Naive thymus-derived CD4-positive, alpha-beta T cell (primary cell): Measurements from ENCODE around the gene CENPM. TPM values are rescaled to one million over a fixed set of nuclear protein-coding genes. Genes with fewer than 3 reads are reported as not detected.

Experiments
- ATAC-seq: fragments of 150-1000 bp; cut with Tn5 transposase; 2 replicates; pipeline ENCODE4 v1.10.0; 2021; ENCODE audit warnings: mild to moderate bottlenecking, moderate library complexity
- CTCF ChIA-PET: fragments of 350-600 bp; sonication (Branson Sonifier 250); formaldehyde crosslinking; loops from one replicate; lab custom pipeline; 2021; ENCODE audit warnings: antibody characterized with exemption; lab: Charles Lee
- POLR2A ChIA-PET: fragments of 350-600 bp; sonication (Branson Sonifier 250); formaldehyde crosslinking; loops from one replicate; lab custom pipeline; 2021; ENCODE audit warnings: antibody characterized with exemption, inconsistent platforms; lab: Charles Lee
- DNase-seq, 9 donors: peaks; one replicate each; pipeline versions ENCODE4 v3.0.0 to v3.0.0-alpha.2; 2020 to 2022; ENCODE audit warnings: mixed read lengths in 1 of 9
- H3K27ac ChIP-seq: one replicate; pipeline ENCODE4 v1.7.0; 2013; ENCODE audit warnings: mild to moderate bottlenecking, low read depth, low read length, moderate library complexity
- H3K27me3 ChIP-seq, 2 donors: one replicate each; pipeline ENCODE4 v1.7.0; 2013; ENCODE audit warnings: low read length in 2 of 2, mild to moderate bottlenecking in 2 of 2, moderate library complexity in 2 of 2; ENCODE audit not compliant: control insufficient read depth in 2 of 2, insufficient read depth in 2 of 2
- H3K36me3 ChIP-seq, 3 experiments: 1 replicate in 2 of 3; 2 replicates in 1 of 3; pipeline ENCODE4 v1.7.0; 2013; ENCODE audit warnings: low read length in 3 of 3, mild to moderate bottlenecking in 3 of 3, moderate library complexity in 1 of 3; ENCODE audit not compliant: insufficient read depth in 3 of 3, control insufficient read depth in 2 of 3
- H3K4me1 ChIP-seq, 2 donors: one replicate each; pipeline ENCODE4 v1.7.0; 2013; ENCODE audit warnings: low read length in 2 of 2, mild to moderate bottlenecking in 2 of 2, moderate library complexity in 1 of 2; ENCODE audit not compliant: control insufficient read depth in 2 of 2, insufficient read depth in 2 of 2
- H3K4me3 ChIP-seq: 2 replicates; pipeline ENCODE4 v1.7.0; 2013; ENCODE audit warnings: mild to moderate bottlenecking, low read length
- H3K9me3 ChIP-seq, 3 experiments: 1 replicate in 2 of 3; 2 replicates in 1 of 3; pipeline ENCODE4 v1.7.0; 2013; ENCODE audit warnings: low read length in 3 of 3; ENCODE audit not compliant: control insufficient read depth in 2 of 3
- H3K27ac Mint-ChIP-seq, 9 donors: one replicate each; pipeline ENCODE4 v1.8.0; 2020 to 2022; ENCODE audit warnings: mixed read lengths in 9 of 9, mild to moderate bottlenecking in 8 of 9, moderate library complexity in 5 of 9, inconsistent platforms in 2 of 9
- H3K27me3 Mint-ChIP-seq, 5 donors: one replicate each; pipeline ENCODE4 v1.8.0; 2021 to 2022; ENCODE audit warnings: mixed read lengths in 5 of 5, mild to moderate bottlenecking in 1 of 5
- H3K36me3 Mint-ChIP-seq, 5 donors: one replicate each; pipeline ENCODE4 v1.8.0; 2020 to 2022; ENCODE audit warnings: mixed read lengths in 5 of 5, mild to moderate bottlenecking in 3 of 5, inconsistent platforms in 1 of 5
- H3K4me1 Mint-ChIP-seq, 7 donors: one replicate each; pipeline ENCODE4 v1.8.0; 2020 to 2022; ENCODE audit warnings: mixed read lengths in 7 of 7, mild to moderate bottlenecking in 3 of 7, inconsistent platforms in 1 of 7
- H3K4me3 Mint-ChIP-seq, 10 donors: one replicate each; pipeline ENCODE4 v1.8.0; 2020 to 2022; ENCODE audit warnings: mild to moderate bottlenecking in 10 of 10, mixed read lengths in 10 of 10, moderate library complexity in 6 of 10, inconsistent platforms in 2 of 10
- H3K9me3 Mint-ChIP-seq, 11 donors: one replicate each; pipeline ENCODE4 v1.8.0; 2020 to 2022; ENCODE audit warnings: mixed read lengths in 11 of 11, mild to moderate bottlenecking in 4 of 11, inconsistent platforms in 1 of 11, moderate library complexity in 1 of 11
- intact Hi-C, 2 donors: fragments of 100-400 bp; cut with micrococcal nuclease; formaldehyde crosslinking; loops; one replicate each; pipeline ENCODE4 v1.15.1; 2023
- polyA plus RNA-seq, 2 donors: library from polyadenylated mRNA; unstranded; fragments of 300-500 nt; fragmentation: Illumina TruSeq; gene quantifications; one replicate each; pipeline ENCODE4 v1.2.3, GENCODE V29; 2021
- total RNA-seq, 6 experiments: library from RNA in 5 of 6; stranded (reverse) in 5 of 6; gene quantifications; 1 replicate in 5 of 6; 2 replicates in 1 of 6; pipeline ENCODE4 v1.2.3 and lab custom pipeline; 2021 to 2026

CENPM gene
- total and polyA plus RNA-seq, 7 experiments from 2014 or later = 2.3 to 51.1 (median 8.1) TPM

DNA sequence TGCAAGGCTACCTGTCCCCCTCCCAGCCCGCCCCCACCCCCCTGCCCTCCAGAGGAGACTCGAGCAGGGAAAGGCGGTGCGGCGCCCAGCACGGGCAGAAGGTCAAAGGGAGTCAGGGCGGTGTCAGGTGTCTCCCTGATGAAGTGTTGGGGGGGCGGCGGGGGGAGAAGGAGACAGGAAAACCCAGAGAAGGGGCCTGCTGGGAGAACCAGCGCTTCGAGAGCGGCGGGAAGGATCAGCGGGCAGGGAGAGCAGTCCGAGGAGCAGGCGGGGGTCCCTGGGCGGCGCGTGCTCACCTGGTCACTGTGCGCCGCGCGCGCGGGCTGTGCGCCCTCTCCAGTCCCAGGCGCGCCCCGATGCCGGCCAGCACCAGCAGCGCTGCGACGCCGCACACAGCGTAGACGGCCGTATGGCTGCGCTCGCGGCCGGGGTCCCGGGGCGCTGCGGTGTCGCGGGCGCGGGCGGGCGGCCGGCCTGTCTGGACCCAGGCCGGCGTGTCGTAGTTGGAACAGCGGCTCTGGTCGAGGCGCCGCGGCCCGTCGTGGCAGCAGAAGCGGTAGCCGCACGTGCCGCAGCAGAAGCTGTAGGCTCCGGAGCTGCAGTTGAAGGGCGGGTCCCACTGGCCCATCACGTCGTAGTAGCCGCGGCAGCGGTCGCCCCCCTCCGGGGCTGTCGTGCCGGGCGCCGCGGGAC is 33.0 kb downstream of the CENPM start:
- Histone ChIP-seq H3K4me1 (peaks cover 5 to 12% of the 10 kb centered on the region in 2 donors), H3K27me3 (peaks cover 7 to 17% of the 10 kb centered on the region in 2 donors), H3K27ac (no peak overlapping the region), H3K9me3 (no peaks in the 10 kb centered on the region), H3K36me3 (no peaks in the 10 kb centered on the region), H3K4me3 (no peak overlapping the region)
- DNase-seq (no peak), ATAC-seq (no peak)
- ChIA-PET POLR2A (interaction anchor here (0.8 to 3.3 kb wide), 3 partner anchors 10 to 27 kb away, joined by 3 to 14 read pairs (median 5); partner anchors contain the start of gene TNFRSF13C), CTCF (interaction anchor here (0.7 to 1.5 kb wide), 2 partner anchors 27 to 58 kb away, joined by 4 read pairs; no protein-coding TSS in a partner anchor)
- Mint-ChIP-seq H3K4me1 (peaks cover 4 to 29% (median 23%) of the 10 kb centered on the region in 7 donors), H3K27ac (no peak overlapping the region), H3K9me3 (peaks cover 0 to 2% (median 0%) of the 10 kb centered on the region in 11 donors), H3K36me3 (peaks cover 0 to 2% (median 0%) of the 10 kb centered on the region in 5 donors), H3K4me3 (peak overlapping the region in 4 of 10 donors; percentile 17 to 83 (median 34)), H3K27me3 (peaks cover 30 to 64% (median 38%) of the 10 kb centered on the region in 5 donors)
- intact Hi-C loops = no loop called here

GRCh38 chr22:41913040-41913719 is 33.8 kb downstream of the CENPM start:
- no peak overlapping the region for H3K4me3 ChIP-seq
- peaks cover 7 to 17% of the 10 kb centered on the region in 2 donors for H3K27me3 ChIP-seq
- H3K9me3 ChIP-seq = no peaks in the 10 kb centered on the region
- Mint-ChIP-seq H3K4me3 (peak overlapping the region in 8 of 10 donors; percentile 19 to 83 (median 64)), H3K27me3 (peaks cover 30 to 67% (median 40%) of the 10 kb centered on the region in 5 donors), H3K27ac (peak overlapping the region in 2 of 9 donors; percentile 21 to 65), H3K4me1 (peaks cover 4 to 34% (median 27%) of the 10 kb centered on the region in 7 donors), H3K36me3 (peaks cover 0 to 5% (median 0%) of the 10 kb centered on the region in 5 donors), H3K9me3 (peaks cover 0 to 2% (median 0%) of the 10 kb centered on the region in 11 donors)
- CTCF ChIA-PET = interaction anchor here (0.9 to 1.5 kb wide), 3 partner anchors 13 to 51 kb away, joined by 3 to 5 read pairs (median 4); no protein-coding TSS in a partner anchor
- H3K4me1 ChIP-seq = peaks cover 12 to 16% of the 10 kb centered on the region in 2 donors
- no peak overlapping the region for H3K27ac ChIP-seq
- H3K36me3 ChIP-seq = no peaks in the 10 kb centered on the region
- ATAC-seq (no peak), DNase-seq (no peak)
- intact Hi-C loops = no loop called here
- POLR2A ChIA-PET = interaction anchor here (0.6 to 1.0 kb wide), 2 partner anchors 80 to 745 kb away, joined by 3 to 5 read pairs; partner anchors contain the start of gene SREBF2

DNA sequence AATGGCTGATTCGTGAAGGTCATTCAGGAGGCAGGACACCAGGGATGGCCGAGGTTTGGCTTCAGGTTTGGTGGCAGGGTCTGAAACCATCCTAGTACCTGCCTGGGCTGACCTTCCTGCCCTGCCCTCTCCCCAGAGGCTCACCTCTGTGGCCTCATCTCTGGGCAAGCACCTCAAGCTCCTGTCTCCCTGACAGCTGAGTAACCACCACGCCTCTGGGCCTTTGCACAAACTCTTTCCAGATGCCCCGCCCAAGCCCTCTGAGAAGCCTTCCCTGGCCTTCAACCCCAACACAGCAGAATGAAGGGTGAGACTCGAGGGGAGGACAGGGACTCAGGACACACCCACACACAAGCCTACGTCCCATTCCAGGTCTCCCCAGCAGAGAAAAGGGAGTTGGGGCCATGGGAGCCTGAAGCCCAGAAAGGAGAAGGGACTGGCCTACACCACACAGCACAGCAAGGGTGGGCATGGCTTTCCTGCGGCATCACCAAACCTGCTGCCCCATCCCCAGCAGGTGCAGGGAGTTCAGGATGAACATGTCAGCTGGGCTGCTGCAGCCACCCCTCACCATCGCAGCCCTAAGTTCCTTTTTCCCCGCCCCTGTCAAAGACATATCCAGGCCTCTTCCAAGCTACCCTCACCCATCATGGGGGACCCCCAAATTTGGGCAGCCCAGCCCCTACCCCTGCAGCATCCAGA is 34.5 kb downstream of the CENPM start:
- intact Hi-C loops = no loop called here
- peaks cover 0 to 2% (median 0%) of the 10 kb centered on the region in 11 donors for H3K9me3 Mint-ChIP-seq
- peaks cover 30 to 66% (median 40%) of the 10 kb centered on the region in 5 donors for H3K27me3 Mint-ChIP-seq
- no peaks in the 10 kb centered on the region for H3K9me3 ChIP-seq
- H3K27ac ChIP-seq = no peak overlapping the region
- H3K36me3 ChIP-seq = no peaks in the 10 kb centered on the region
- no peak overlapping the region for H3K27ac Mint-ChIP-seq
- no peak overlapping the region for H3K4me3 ChIP-seq
- no peak for ATAC-seq
- peaks cover 0 to 5% (median 0%) of the 10 kb centered on the region in 5 donors for H3K36me3 Mint-ChIP-seq
- peaks cover 4 to 35% (median 29%) of the 10 kb centered on the region in 7 donors for H3K4me1 Mint-ChIP-seq
- peak overlapping the region in 7 of 10 donors; percentile 19 to 83 (median 56) for H3K4me3 Mint-ChIP-seq
- peaks cover 7 to 17% of the 10 kb centered on the region in 2 donors for H3K27me3 ChIP-seq
- H3K4me1 ChIP-seq = peaks cover 17 to 20% of the 10 kb centered on the region in 2 donors
- POLR2A ChIA-PET = interaction anchor here (0.6 to 1.0 kb wide), 2 partner anchors 80 to 746 kb away, joined by 3 to 5 read pairs; partner anchors contain the start of gene SREBF2
- DNase-seq = no peak
- CTCF ChIA-PET = interaction anchor here (0.9 to 1.5 kb wide), 3 partner anchors 13 to 50 kb away, joined by 3 to 5 read pairs (median 4); no protein-coding TSS in a partner anchor

DNA sequence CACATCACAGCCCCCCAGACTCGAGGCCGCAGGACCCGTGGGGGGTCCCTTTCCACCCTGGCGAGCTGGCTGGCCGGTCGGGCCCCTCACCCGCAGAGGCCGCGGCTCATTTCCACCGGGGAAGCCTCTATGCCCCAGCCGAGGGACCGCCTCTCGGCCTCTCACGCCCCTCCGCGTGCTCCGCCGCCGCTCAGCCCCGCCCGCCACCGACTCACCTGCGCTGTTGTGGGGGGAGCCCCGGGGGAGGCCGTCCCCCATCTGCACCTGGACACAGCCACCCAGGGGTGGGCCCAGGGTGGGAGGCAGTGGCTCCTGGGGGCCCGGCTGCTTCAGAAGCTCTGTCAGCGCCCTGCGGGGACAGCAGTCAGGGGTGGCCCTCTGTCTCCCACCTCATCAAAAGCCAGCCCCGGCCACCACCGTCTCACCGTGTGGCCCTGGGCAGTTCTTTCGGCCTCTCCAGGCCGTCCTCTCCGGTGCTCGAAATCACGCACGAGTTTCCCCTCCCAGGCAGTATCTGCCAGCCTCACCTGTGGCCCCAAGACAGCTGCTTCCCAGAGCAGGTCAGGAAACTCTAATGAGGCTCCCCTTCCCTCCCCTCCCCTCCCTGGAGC is 35.8 kb downstream of the CENPM start:
- Mint-ChIP-seq H3K27ac (no peak overlapping the region), H3K36me3 (peaks cover 0 to 7% (median 0%) of the 10 kb centered on the region in 5 donors), H3K27me3 (peaks cover 27 to 52% (median 35%) of the 10 kb centered on the region in 5 donors), H3K9me3 (peaks cover 0 to 2% (median 0%) of the 10 kb centered on the region in 11 donors), H3K4me1 (peaks cover 4 to 32% (median 26%) of the 10 kb centered on the region in 7 donors), H3K4me3 (peak overlapping the region; percentile 60 to 85 (median 68))
- Histone ChIP-seq H3K27me3 (peaks cover 7 to 17% of the 10 kb centered on the region in 2 donors), H3K36me3 (no peaks in the 10 kb centered on the region), H3K4me1 (peaks cover 19 to 20% of the 10 kb centered on the region in 2 donors), H3K27ac (no peak overlapping the region), H3K4me3 (peak overlapping the region; percentile 27), H3K9me3 (no peaks in the 10 kb centered on the region)
- DNase-seq (no peak), ATAC-seq (no peak)
- ChIA-PET CTCF (no interaction called here), POLR2A (no interaction called here)
- intact Hi-C loops = loop anchor here (2.0 kb wide), 2 partner anchors 14 to 30 kb away; no protein-coding TSS in a partner anchor

DNA sequence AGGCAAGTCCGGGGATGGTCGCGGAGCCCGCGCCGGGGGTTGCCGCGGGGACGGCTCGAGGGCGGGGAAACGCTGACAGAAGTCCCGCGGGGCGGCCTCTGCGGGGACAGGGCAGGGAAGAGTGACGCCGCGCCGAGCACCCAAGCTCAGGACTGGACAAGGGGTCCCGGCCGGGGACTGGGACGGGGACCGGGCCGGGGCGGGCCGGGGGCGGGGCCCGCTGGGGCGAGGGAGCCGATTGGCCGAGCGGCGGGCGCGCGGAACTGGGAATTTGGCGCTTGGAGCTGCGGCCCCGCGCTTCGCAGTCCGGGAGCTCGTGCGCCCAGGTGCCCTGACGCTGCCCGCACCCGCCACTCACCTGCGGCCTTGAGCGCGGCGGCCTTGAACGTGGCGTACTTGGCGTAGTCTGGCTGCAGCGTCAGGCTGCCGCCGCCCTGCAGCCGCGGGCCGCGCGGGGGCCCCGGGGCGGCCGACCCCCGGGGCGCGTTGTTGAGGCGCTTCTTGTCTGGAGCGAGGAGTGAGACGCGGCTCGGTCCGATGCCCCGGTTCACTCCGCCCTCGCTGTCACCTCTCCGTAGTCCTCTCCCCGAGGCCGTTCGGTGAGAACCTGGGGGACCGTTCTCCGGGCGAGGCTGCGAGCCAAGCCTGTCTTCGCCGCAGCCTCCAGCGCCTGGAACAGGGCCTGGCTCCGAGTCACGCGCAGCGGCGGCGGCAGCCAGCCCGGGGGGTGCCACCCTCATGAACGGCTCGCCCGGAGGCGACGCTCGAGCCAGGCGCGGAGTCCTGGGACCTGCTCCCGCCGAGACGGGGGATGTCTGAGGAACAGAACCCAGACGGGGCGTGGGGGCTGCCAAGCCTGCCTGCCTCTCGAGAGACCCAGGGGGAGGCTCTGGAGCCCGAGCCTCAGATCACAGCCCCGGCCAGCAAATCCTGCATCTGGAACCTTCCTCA is 36.6 kb downstream of the CENPM start:
- Histone ChIP-seq H3K36me3 (peaks cover 0 to 6% (median 0%) of the 10 kb centered on the region in 3 experiments), H3K4me1 (peaks cover 16 to 19% of the 10 kb centered on the region in 2 donors), H3K9me3 (no peaks in the 10 kb centered on the region), H3K27ac (no peak overlapping the region), H3K27me3 (peaks cover 7 to 17% of the 10 kb centered on the region in 2 donors), H3K4me3 (peak overlapping the region; percentile 27)
- Mint-ChIP-seq H3K9me3 (peaks cover 0 to 2% (median 0%) of the 10 kb centered on the region in 11 donors), H3K36me3 (peaks cover 0 to 7% (median 0%) of the 10 kb centered on the region in 5 donors), H3K4me3 (peak overlapping the region in 7 of 10 donors; percentile 44 to 85 (median 67)), H3K27me3 (peaks cover 25 to 45% (median 27%) of the 10 kb centered on the region in 5 donors), H3K27ac (no peak overlapping the region), H3K4me1 (peaks cover 4 to 27% (median 25%) of the 10 kb centered on the region in 7 donors)
- ChIA-PET POLR2A (interaction anchor here (1.4 kb wide), 1 partner anchor 20 kb away, joined by 6 read pairs; no protein-coding TSS in a partner anchor), CTCF (interaction anchor here (0.5 kb wide), 1 partner anchor 14 kb away, joined by 5 read pairs; no protein-coding TSS in a partner anchor)
- DNase-seq (peak in 6 of 9 donors; percentile 31 to 44 (median 35)), ATAC-seq (peak; percentile 47)
- intact Hi-C loops = loop anchor here (2.0 kb wide), 2 partner anchors 14 to 30 kb away; no protein-coding TSS in a partner anchor
